B cell (primary cell): ENCODE results near the gene WDR27. TPM values are rescaled to one million over a fixed set of nuclear protein-coding genes. Genes with fewer than 3 reads are reported as not detected.
"Not testable (repeated sequence)": the region's sequence is repeated elsewhere in the genome, so short reads cannot be mapped to it uniquely, and the experiment has no call there.

ENCODE experiments used
- ATAC-seq: fragments of 200-7000 bp; cut with Tn5 transposase; one replicate; pipeline ENCODE4 v1.10.0; 2021; ENCODE audit warnings: low read depth, mild to moderate bottlenecking, moderate number of reproducible peaks, moderate library complexity
- CTCF ChIA-PET: fragments of 350-600 bp; sonication (Branson Sonifier 250); formaldehyde crosslinking; loops from one replicate; lab custom pipeline; 2021; ENCODE audit warnings: antibody characterized with exemption, inconsistent platforms; lab: Charles Lee
- POLR2A ChIA-PET: fragments of 350-600 bp; sonication (Branson Sonifier 250); formaldehyde crosslinking; loops from one replicate; lab custom pipeline; 2021; ENCODE audit warnings: antibody characterized with exemption; lab: Charles Lee
- DNase-seq: peaks from one replicate; pipeline ENCODE4 v3.0.0; 2013
- H2AFZ ChIP-seq: 2 replicates; pipeline ENCODE4 v1.6.1; 2012; ENCODE audit warnings: mild to moderate bottlenecking, low read depth, low read length; ENCODE audit not compliant: insufficient read depth, poor library complexity, severe bottlenecking
- H3K27ac ChIP-seq, 2 donors: 1 replicate in 1 of 2; 2 replicates in 1 of 2; pipeline ENCODE4 v1.5.1; 2012 to 2013; ENCODE audit warnings: low read length in 2 of 2, mild to moderate bottlenecking in 2 of 2, moderate library complexity in 1 of 2
- H3K27me3 ChIP-seq, 4 experiments: fragments of 200-600 bp in 1 of 4; sonication (generic) in 1 of 4; replicated peaks in 1 of 4; 1 replicate in 2 of 4; 2 replicates in 2 of 4; pipeline versions ENCODE4 v1.6.1 to v1.7.0; 2013 to 2016; ENCODE audit warnings: low read length in 3 of 4, mild to moderate bottlenecking in 2 of 4, mixed read lengths in 1 of 4, moderate library complexity in 1 of 4; ENCODE audit not compliant: insufficient read depth in 4 of 4, control insufficient read depth in 3 of 4; ENCODE audit errors: control extremely low read depth in 1 of 4
- H3K36me3 ChIP-seq, 2 experiments: replicated peaks in 1 of 2; 1 replicate in 1 of 2; 2 replicates in 1 of 2; pipeline versions ENCODE4 v1.6.1 to v1.7.1; 2013; ENCODE audit warnings: low read length in 1 of 2; ENCODE audit not compliant: insufficient read depth in 2 of 2, control insufficient read depth in 1 of 2; ENCODE audit errors: control extremely low read depth in 1 of 2, extremely low read depth in 1 of 2
- H3K4me1 ChIP-seq, 2 donors: fragments of 200-600 bp in 1 of 2; sonication (generic) in 1 of 2; 1 replicate in 1 of 2; 2 replicates in 1 of 2; pipeline versions ENCODE4 v1.5.1 to v1.6.1; 2013 to 2017; ENCODE audit warnings: low read length in 2 of 2; ENCODE audit not compliant: control insufficient read depth in 2 of 2, insufficient read depth in 2 of 2
- H3K4me2 ChIP-seq: replicated peaks from 2 replicates; pipeline ENCODE3; 2012; ENCODE audit warnings: mild to moderate bottlenecking, low read depth, low read length; ENCODE audit not compliant: poor library complexity, severe bottlenecking
- H3K4me3 ChIP-seq, 5 experiments: fragments of 200-600 bp in 1 of 5; sonication (generic) in 1 of 5; 1 replicate in 3 of 5; 2 replicates in 2 of 5; pipeline versions ENCODE4 v1.5.1 to v1.7.0; 2011 to 2016; ENCODE audit warnings: low read length in 4 of 5, mild to moderate bottlenecking in 4 of 5, low read depth in 2 of 5, control low read depth in 1 of 5, moderate library complexity in 1 of 5; ENCODE audit not compliant: insufficient read depth in 1 of 5; ENCODE audit errors: control extremely low read depth in 1 of 5, extremely low read depth in 1 of 5
- H3K79me2 ChIP-seq: fragments of 200-600 bp; sonication (generic); one replicate; pipeline ENCODE4 v1.6.0; 2016; ENCODE audit warnings: low read length; ENCODE audit not compliant: control insufficient read depth, insufficient read depth
- H3K9ac ChIP-seq: fragments of 200-600 bp; sonication (generic); 2 replicates; pipeline ENCODE4 v1.6.1; 2017; ENCODE audit warnings: mild to moderate bottlenecking, low read length, moderate library complexity
- H3K9me3 ChIP-seq, 3 donors: one replicate each; pipeline versions ENCODE4 v1.6.1 to v1.7.1; 2013; ENCODE audit warnings: low read length in 2 of 3; ENCODE audit not compliant: control insufficient read depth in 2 of 3, insufficient read depth in 1 of 3; ENCODE audit errors: control extremely low read depth in 1 of 3
- H4K20me1 ChIP-seq: 2 replicates; pipeline ENCODE4 v1.6.0; 2012; ENCODE audit warnings: mild to moderate bottlenecking, low read length; ENCODE audit not compliant: insufficient read depth, control insufficient read depth, poor library complexity, severe bottlenecking
- H3K27ac Mint-ChIP-seq: one replicate; pipeline ENCODE4 v1.8.0; 2021; ENCODE audit warnings: mixed read lengths
- H3K27me3 Mint-ChIP-seq: one replicate; pipeline ENCODE4 v1.8.0; 2021; ENCODE audit warnings: mixed read lengths
- H3K4me1 Mint-ChIP-seq: one replicate; pipeline ENCODE4 v1.8.0; 2021; ENCODE audit warnings: mixed read lengths
- H3K4me3 Mint-ChIP-seq: one replicate; pipeline ENCODE4 v1.8.0; 2021; ENCODE audit warnings: mixed read lengths
- H3K9me3 Mint-ChIP-seq: one replicate; pipeline ENCODE4 v1.8.0; 2022; ENCODE audit warnings: mixed read lengths; ENCODE audit not compliant: insufficient read depth
- EZH2 ChIP-seq: IDR thresholded peaks from 2 replicates; pipeline ENCODE4 v1.6.1; 2012; ENCODE audit warnings: borderline replicate concordance, low read depth, mild to moderate bottlenecking, moderate library complexity, low read length; ENCODE audit not compliant: insufficient read depth, poor library complexity, severe bottlenecking
- WGBS: methylation state at CpG from one replicate; pipeline ENCODE4 v1.1.5; 2013; ENCODE audit warnings: missing lambda C conversion rate; ENCODE audit not compliant: insufficient coverage; 5-methylcytosine and 5-hydroxymethylcytosine counted together
- intact Hi-C: fragments of 100-400 bp; cut with micrococcal nuclease; formaldehyde crosslinking; loops from one replicate; pipeline ENCODE4 v1.10.0; 2022
- polyA plus RNA-seq: library from polyadenylated mRNA; depleted of rRNA; stranded (reverse); fragments of >200 nt; gene quantifications from 2 replicates; pipeline ENCODE4 v1.2.3, GENCODE V29; 2012
- total RNA-seq, 2 donors: library from RNA; stranded (reverse); fragments of 120-200 nt in 1 of 2; gene quantifications; 1 replicate in 1 of 2; 2 replicates in 1 of 2; pipeline versions ENCODE4 v1.2.3 to v1.2.4, GENCODE V29; 2013 to 2022
- TF ChIP-seq, protein P1 (sequence below): fragments of 200-600 bp; IDR thresholded peaks from one replicate; pipeline ENCODE4 v1.8.0; 2022; ENCODE audit warnings: antibody characterized with exemption, mild to moderate bottlenecking

Gene WDR27
- total and polyA plus RNA-seq, 2 donors (not counting 1 experiment from before 2014, with no cell fraction given): 64.3 to 86.3 TPM

DNA sequence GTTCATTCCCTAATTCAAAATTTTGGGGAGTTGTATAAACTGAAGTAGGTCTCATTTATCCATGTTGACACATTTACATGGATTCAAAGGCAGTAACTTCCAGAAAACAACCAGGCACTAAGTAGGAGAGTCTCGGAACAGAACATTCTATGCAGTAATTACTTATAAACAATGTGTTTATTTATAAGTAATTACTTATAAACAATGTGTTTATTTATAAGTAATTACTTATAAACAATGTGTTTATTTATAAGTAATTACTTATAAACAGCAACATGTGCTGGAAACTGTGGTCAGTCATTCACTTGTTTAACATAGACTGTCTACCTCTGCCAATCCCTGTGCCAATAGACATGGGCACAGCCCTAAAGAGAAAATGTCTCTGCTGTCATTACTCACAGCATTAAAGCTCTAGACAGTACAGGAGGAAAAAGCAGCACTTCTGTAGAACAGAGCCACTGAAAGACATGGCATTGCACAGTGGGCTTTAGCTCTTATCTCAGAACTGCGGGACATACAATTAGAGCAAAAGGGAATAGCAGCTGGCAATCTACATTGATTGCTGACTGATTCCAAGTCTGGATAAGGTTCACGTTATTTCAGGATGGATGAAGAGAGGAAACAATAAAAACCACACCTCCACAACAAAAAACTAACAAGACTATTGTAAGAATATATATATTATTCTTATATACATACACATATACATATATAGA lies 188.2 kb downstream of the WDR27 start:
- ATAC-seq (no peak), DNase-seq (no peak)
- no peaks in the 10 kb centered on the region for H3K27me3 Mint-ChIP-seq
- Histone ChIP-seq H3K4me1 (no peaks in the 10 kb centered on the region), H2AFZ (no peak overlapping the region), H3K27me3 (no peaks in the 10 kb centered on the region), H3K9me3 (peaks cover 0 to 11% (median 8%) of the 10 kb centered on the region in 3 donors), H3K4me3 (no peak overlapping the region), H3K4me2 (no peak overlapping the region), H4K20me1 (no peaks in the 10 kb centered on the region), H3K27ac (no peak overlapping the region), H3K79me2 (no peaks in the 10 kb centered on the region), H3K9ac (no peak overlapping the region), H3K36me3 (no peaks in the 10 kb centered on the region)
- no peak for TF ChIP-seq EZH2
- TF ChIP-seq, protein P1, sequence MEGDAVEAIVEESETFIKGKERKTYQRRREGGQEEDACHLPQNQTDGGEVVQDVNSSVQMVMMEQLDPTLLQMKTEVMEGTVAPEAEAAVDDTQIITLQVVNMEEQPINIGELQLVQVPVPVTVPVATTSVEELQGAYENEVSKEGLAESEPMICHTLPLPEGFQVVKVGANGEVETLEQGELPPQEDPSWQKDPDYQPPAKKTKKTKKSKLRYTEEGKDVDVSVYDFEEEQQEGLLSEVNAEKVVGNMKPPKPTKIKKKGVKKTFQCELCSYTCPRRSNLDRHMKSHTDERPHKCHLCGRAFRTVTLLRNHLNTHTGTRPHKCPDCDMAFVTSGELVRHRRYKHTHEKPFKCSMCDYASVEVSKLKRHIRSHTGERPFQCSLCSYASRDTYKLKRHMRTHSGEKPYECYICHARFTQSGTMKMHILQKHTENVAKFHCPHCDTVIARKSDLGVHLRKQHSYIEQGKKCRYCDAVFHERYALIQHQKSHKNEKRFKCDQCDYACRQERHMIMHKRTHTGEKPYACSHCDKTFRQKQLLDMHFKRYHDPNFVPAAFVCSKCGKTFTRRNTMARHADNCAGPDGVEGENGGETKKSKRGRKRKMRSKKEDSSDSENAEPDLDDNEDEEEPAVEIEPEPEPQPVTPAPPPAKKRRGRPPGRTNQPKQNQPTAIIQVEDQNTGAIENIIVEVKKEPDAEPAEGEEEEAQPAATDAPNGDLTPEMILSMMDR: no peak
- H3K4me1 Mint-ChIP-seq: no peaks in the 10 kb centered on the region
- H3K27ac Mint-ChIP-seq: no peak overlapping the region
- no peak overlapping the region for H3K4me3 Mint-ChIP-seq
- CTCF ChIA-PET: interaction anchor here (0.9 kb wide), 1 partner anchor 127 kb away, joined by 4 read pairs; no protein-coding TSS in a partner anchor
- intact Hi-C loops: no loop called here
- H3K9me3 Mint-ChIP-seq: no peaks in the 10 kb centered on the region
- WGBS: 100% methylated on average over 1 of the region's 3 CpGs
- POLR2A ChIA-PET: no interaction called here

DNA sequence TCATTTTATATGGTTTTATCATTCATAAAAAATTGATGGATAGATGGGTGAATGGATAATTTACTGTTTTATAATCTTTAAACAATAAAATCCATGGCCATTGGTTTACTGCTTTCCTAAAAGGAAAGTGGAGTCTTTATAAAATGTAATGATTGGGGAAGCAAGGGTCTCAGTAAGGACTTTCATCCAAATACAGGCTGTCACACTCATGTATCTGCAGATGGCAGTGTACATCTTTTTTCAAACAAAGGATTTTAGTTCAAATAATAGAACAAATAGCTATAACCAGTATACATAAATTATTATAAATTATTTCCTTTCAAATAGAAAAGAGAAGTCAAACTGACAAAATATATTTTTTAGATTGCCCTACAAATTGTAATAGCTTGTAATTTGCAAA lies 190.0 kb downstream of the WDR27 start:
- POLR2A ChIA-PET, H3K36me3 ChIP-seq, H3K4me1 ChIP-seq, H3K27ac Mint-ChIP-seq, H3K4me3 Mint-ChIP-seq, ATAC-seq, H3K4me2 ChIP-seq, H3K27me3 Mint-ChIP-seq, H3K9me3 ChIP-seq, H3K9ac ChIP-seq, DNase-seq, H3K4me1 Mint-ChIP-seq, H3K4me3 ChIP-seq, H3K27me3 ChIP-seq, H2AFZ ChIP-seq, intact Hi-C loops, H3K27ac ChIP-seq, H4K20me1 ChIP-seq, H3K9me3 Mint-ChIP-seq, H3K79me2 ChIP-seq: not testable (repeated sequence)
- CTCF ChIA-PET: interaction anchor here (1.0 kb wide), 1 partner anchor 72 kb away, joined by 3 read pairs; no protein-coding TSS in a partner anchor
